ENCODE results near the gene ZEB1. TPM values are rescaled to one million over a fixed set of nuclear protein-coding genes. Genes with fewer than 3 reads are reported as not detected.

Gene ZEB1
- total RNA-seq, 1 donor from 2014 or later = 46.4 TPM

DNA sequence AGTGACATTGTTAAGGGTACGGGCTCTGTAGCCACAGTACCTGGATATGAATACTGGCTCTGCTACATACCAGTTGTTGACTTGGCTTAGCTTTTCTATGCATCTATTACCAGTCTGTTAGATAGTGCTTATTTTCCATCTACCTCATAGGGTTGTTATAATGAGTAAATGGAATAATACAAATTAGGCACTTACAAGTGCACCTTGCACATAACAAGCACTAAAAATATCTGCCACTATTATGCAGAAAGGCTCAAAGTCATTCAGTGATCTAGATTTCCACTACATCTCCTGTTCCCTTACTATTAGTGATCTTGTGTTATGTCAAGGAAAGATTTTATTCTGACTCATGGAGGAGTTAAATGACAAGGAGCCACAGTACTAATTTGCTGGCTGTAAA, 27.9 kb upstream of the ZEB1 start:
- DNase-seq = no peak
- no peak overlapping the region for H3K4me3 ChIP-seq
- H3K36me3 ChIP-seq = no peaks in the 10 kb centered on the region
- no peak overlapping the region for H3K27ac ChIP-seq
- no peaks in the 10 kb centered on the region for H3K4me1 ChIP-seq
- no peaks in the 10 kb centered on the region for H3K9me3 ChIP-seq
- H3K27me3 ChIP-seq (ENCODE audit: low read depth) = no peaks in the 10 kb centered on the region
- intact Hi-C loops (cut with DNase I) = no loop called here
- TF ChIP-seq, protein P1, sequence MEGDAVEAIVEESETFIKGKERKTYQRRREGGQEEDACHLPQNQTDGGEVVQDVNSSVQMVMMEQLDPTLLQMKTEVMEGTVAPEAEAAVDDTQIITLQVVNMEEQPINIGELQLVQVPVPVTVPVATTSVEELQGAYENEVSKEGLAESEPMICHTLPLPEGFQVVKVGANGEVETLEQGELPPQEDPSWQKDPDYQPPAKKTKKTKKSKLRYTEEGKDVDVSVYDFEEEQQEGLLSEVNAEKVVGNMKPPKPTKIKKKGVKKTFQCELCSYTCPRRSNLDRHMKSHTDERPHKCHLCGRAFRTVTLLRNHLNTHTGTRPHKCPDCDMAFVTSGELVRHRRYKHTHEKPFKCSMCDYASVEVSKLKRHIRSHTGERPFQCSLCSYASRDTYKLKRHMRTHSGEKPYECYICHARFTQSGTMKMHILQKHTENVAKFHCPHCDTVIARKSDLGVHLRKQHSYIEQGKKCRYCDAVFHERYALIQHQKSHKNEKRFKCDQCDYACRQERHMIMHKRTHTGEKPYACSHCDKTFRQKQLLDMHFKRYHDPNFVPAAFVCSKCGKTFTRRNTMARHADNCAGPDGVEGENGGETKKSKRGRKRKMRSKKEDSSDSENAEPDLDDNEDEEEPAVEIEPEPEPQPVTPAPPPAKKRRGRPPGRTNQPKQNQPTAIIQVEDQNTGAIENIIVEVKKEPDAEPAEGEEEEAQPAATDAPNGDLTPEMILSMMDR (IDR thresholded peaks at IDR 0.05) = no peak
- no peak for ATAC-seq

DNA sequence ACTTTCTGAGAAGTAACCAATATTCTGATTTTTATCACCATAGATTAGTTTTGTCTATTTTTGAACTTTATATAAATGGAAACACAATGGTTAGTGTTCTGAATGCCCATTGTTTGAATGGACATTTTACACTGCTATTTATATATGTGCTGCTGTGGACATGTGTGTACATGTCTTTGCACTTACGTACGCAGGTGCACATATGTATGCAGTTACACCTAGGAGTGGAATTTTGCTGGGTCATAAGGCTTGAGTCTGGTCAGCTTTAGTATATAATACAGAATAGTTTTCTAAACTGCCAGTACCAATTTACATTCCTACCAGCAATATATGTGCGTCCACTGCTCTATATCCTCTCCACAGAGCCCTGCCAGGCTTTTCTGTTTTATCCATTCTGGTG, 24.5 kb upstream of the ZEB1 start:
- TF ChIP-seq, protein P1 (IDR thresholded peaks at IDR 0.05) = no peak
- H3K4me3 ChIP-seq = no peak overlapping the region
- intact Hi-C loops (cut with DNase I) = no loop called here
- DNase-seq (no peak), ATAC-seq (no peak)
- no peaks in the 10 kb centered on the region for H3K9me3 ChIP-seq
- no peaks in the 10 kb centered on the region for H3K27me3 ChIP-seq (ENCODE audit: low read depth)
- H3K4me1 ChIP-seq = no peaks in the 10 kb centered on the region
- no peak overlapping the region for H3K27ac ChIP-seq
- no peaks in the 10 kb centered on the region for H3K36me3 ChIP-seq

DNA sequence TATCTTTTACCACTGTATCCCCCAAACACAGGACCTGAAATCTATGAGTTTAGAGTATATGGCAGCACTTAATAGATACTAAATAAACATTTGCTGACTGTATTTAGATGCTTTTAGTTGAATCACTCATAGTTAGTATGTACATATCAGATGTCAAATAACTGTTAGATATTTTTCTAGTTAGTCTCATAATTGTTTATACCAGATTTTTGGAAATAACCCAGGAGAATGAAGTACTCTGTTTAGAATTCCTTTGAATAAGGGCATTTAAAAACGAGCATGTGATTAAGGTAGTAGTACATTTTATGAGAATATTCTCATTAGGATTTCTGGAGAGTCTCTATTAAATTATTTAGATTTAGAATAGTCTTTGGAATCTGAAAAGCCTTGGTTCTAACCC, 22.3 kb upstream of the ZEB1 start:
- Histone ChIP-seq H3K4me1 (no peaks in the 10 kb centered on the region), H3K36me3 (no peaks in the 10 kb centered on the region), H3K27ac (no peak overlapping the region), H3K4me3 (no peak overlapping the region), H3K27me3 (ENCODE audit: low read depth) (no peaks in the 10 kb centered on the region), H3K9me3 (no peaks in the 10 kb centered on the region)
- intact Hi-C loops (cut with DNase I) = no loop called here
- DNase-seq (no peak), ATAC-seq (no peak)
- TF ChIP-seq, protein P1 (IDR thresholded peaks at IDR 0.05) = no peak

DNA sequence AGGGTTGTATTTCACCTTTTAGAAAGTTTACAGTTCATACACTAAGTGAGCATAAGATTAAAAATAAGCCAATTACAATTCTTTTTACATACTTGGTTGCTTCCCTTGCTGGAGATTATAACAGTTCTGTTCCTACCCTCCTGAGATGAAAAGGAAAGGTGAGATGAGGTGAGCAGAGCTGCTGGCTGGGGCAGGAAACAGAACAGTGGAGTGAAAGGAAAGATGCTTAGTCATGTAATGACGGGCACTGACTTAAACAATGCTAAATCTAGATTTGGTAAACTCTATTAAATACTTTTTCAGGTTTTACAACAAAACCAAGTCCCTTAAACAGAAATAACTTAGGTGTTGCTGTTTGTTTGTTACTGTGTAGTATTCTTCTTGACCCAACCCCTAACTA, 19.9 kb upstream of the ZEB1 start:
- no peak for DNase-seq
- TF ChIP-seq, protein P1 (IDR thresholded peaks at IDR 0.05) = no peak
- intact Hi-C loops (cut with DNase I) = no loop called here
- no peak for ATAC-seq
- Histone ChIP-seq H3K27me3 (ENCODE audit: low read depth) (no peaks in the 10 kb centered on the region), H3K4me3 (no peak overlapping the region), H3K4me1 (no peaks in the 10 kb centered on the region), H3K27ac (no peak overlapping the region), H3K9me3 (no peaks in the 10 kb centered on the region), H3K36me3 (no peaks in the 10 kb centered on the region)

DNA sequence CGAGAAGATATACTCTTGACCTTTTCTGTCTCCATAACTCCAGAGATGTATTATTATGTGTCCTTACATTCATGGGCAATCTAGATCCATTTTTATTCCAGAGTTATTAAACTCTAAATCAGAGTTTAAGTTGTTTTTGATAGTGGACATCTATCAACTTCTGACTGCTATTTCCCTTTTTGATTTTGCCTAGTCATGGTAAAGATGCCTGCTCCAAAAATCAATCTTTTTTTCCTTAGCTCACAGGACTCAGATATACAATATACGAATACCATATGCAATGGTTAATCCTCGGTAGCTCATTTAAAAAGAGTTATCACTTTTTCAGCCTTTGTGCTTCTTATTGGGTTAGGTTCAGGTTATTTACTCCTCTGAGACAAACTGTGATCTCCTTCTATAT, 15.8 kb upstream of the ZEB1 start:
- intact Hi-C loops (cut with DNase I) = no loop called here
- DNase-seq (no peak), ATAC-seq (no peak)
- TF ChIP-seq, protein P1 (IDR thresholded peaks at IDR 0.05) = no peak
- Histone ChIP-seq H3K27me3 (ENCODE audit: low read depth) (no peaks in the 10 kb centered on the region), H3K4me3 (no peak overlapping the region), H3K36me3 (no peaks in the 10 kb centered on the region), H3K4me1 (no peaks in the 10 kb centered on the region), H3K27ac (no peak overlapping the region), H3K9me3 (no peaks in the 10 kb centered on the region)

All from lower lobe of right lung (tissue), 2 donors.